K562 (cell line): ENCODE data around the gene ACOX2.

ENCODE experiments used
- ATF3 ChIP-seq, 2 experiments: fragments of 450-650 bp in 1 of 2; sonication (generic) in 1 of 2; formaldehyde crosslinking in 1 of 2; IDR thresholded peaks in 1 of 2; conservative IDR thresholded peaks in 1 of 2; 2 replicates each; pipeline versions ENCODE4 v1.6.1 to v1.8.1; 2016 to 2023; ENCODE audit warnings: mild to moderate bottlenecking in 2 of 2, moderate library complexity in 2 of 2, inconsistent platforms in 1 of 2, missing genetic modification reagents in 1 of 2
- POLR2AphosphoS5 ChIP-seq: IDR thresholded peaks from 2 replicates; pipeline ENCODE4 v1.6.1; 2011; ENCODE audit warnings: mild to moderate bottlenecking, low read depth, low read length, moderate library complexity; ENCODE audit not compliant: control insufficient read depth, insufficient read depth
- TSHZ1 ChIP-seq: fragments of 250-450 bp; sonication (Bioruptor Pico); IDR thresholded peaks from 2 replicates; pipeline ENCODE4 v1.4.0; 2020; ENCODE audit warnings: mild to moderate bottlenecking, moderate library complexity
- U2AF1 ChIP-seq: fragments of 200-400 bp; formaldehyde crosslinking; optimal IDR thresholded peaks from 2 replicates; pipeline ENCODE3; 2017; ENCODE audit warnings: mild to moderate bottlenecking, low read depth, low read length, moderate library complexity
- U2AF2 ChIP-seq: fragments of 200-400 bp; formaldehyde crosslinking; optimal IDR thresholded peaks from 2 replicates; pipeline ENCODE3; 2017; ENCODE audit warnings: low read depth, mild to moderate bottlenecking, low read length
- ZBTB2 ChIP-seq: fragments of 450-650 bp; IDR thresholded peaks from 2 replicates; pipeline ENCODE4 v1.6.1; 2016; ENCODE audit warnings: antibody characterized with exemption

GRCh38 chr3:58492494-58492905 is 44.5 kb downstream of the ACOX2 start:
- no peak for TF ChIP-seq POLR2AphosphoS5
- TF ChIP-seq ZBTB2, result no peak
- no peak for TF ChIP-seq ATF3 (IDR thresholded peaks at IDR 0.05)
- TF ChIP-seq ATF3 (CRISPR knock-in tag; conservative IDR thresholded peaks at IDR 0.05), result no peak
- TF ChIP-seq U2AF1, result no peak
- no peak for TF ChIP-seq U2AF2
- TF ChIP-seq TSHZ1 (CRISPR knock-in tag), result no peak
